GM19025 (cell line): Measurements from ENCODE around the gene DDX18.
"Not testable (repeated sequence)": the region's sequence is repeated elsewhere in the genome, so short reads cannot be mapped to it uniquely, and the experiment has no call there.

Experiments
- ATAC-seq: cut with Tn5 transposase; IDR thresholded peaks from one replicate; pipeline ENCODE4 v1.9.1; 2021; ENCODE audit warnings: mild to moderate bottlenecking, low read depth, moderate library complexity; ENCODE audit not compliant: unreplicated experiment

Gene DDX18

GRCh38 chr2:117814417-117815264 is at the start of gene DDX18:
Gene DDX18 (plus strand): TSS chr2:117814691. CDS start chr2:117814778, 87 bp downstream.
- ATAC-seq, result peak; percentile 96

- ATAC-seq, result no peak
These were observed 43.8 kb upstream of the DDX18 start for GRCh38 chr2:117770730-117771129.

- no peak for ATAC-seq
These were observed 42.4 kb upstream of the DDX18 start for GRCh38 chr2:117771969-117772630.

GRCh38 chr2:117774716-117775115 is 39.8 kb upstream of the DDX18 start:
- no peak for ATAC-seq

- no peak for ATAC-seq
These were observed 38.7 kb upstream of the DDX18 start for GRCh38 chr2:117775703-117776219.

- ATAC-seq, result no peak
These were observed 37.6 kb upstream of the DDX18 start for GRCh38 chr2:117776888-117777287.

- ATAC-seq, result no peak
These were observed 28.8 kb upstream of the DDX18 start for GRCh38 chr2:117785740-117786139.

GRCh38 chr2:117786520-117786919 is 28.0 kb upstream of the DDX18 start:
- ATAC-seq, result no peak

- ATAC-seq, result no peak
These were observed 25.0 kb upstream of the DDX18 start for GRCh38 chr2:117789505-117789904.

GRCh38 chr2:117794668-117795067 is 19.8 kb upstream of the DDX18 start:
- no peak for ATAC-seq

- ATAC-seq, result no peak
These were observed 12.7 kb upstream of the DDX18 start for GRCh38 chr2:117801826-117802225.

- not testable (repeated sequence) for ATAC-seq
These were observed 10.7 kb upstream of the DDX18 start for GRCh38 chr2:117803644-117804325.

GRCh38 chr2:117812443-117812842 is 2.0 kb upstream of the DDX18 start:
- ATAC-seq, result no peak

- ATAC-seq, result no peak
These were observed 1.5 kb downstream of the DDX18 start for GRCh38 chr2:117815946-117816345.

GRCh38 chr2:117818921-117819320 is 4.4 kb downstream of the DDX18 start:
- no peak for ATAC-seq

GRCh38 chr2:117820444-117820843 is 6.0 kb downstream of the DDX18 start:
- ATAC-seq, result peak; percentile 83

- ATAC-seq, result no peak
These were observed 10.9 kb downstream of the DDX18 start for GRCh38 chr2:117825437-117825836.

GRCh38 chr2:117827464-117827863 is 13.0 kb downstream of the DDX18 start:
- ATAC-seq, result not testable (repeated sequence)

GRCh38 chr2:117828870-117829269 is 14.4 kb downstream of the DDX18 start:
- ATAC-seq, result no peak

- no peak for ATAC-seq
These were observed 17.8 kb downstream of the DDX18 start for GRCh38 chr2:117832332-117832731.
